Endometrium (tissue), 2 donors: ENCODE results near the gene FSD1L.
"Not testable (repeated sequence)": the region's sequence is repeated elsewhere in the genome, so short reads cannot be mapped to it uniquely, and the experiment has no call there.

Experiments used
- FAIRE-seq: peaks from 2 replicates; lab custom pipeline; 2012; peaks lifted over from hg19 to GRCh38; lab: Jason Lieb, UNC
- donor health status: control.
- donor health status: control.

Gene FSD1L

GRCh38 chr9:105572455-105572854 lies 124.6 kb downstream of the FSD1L start:
- no peak for FAIRE-seq

DNA sequence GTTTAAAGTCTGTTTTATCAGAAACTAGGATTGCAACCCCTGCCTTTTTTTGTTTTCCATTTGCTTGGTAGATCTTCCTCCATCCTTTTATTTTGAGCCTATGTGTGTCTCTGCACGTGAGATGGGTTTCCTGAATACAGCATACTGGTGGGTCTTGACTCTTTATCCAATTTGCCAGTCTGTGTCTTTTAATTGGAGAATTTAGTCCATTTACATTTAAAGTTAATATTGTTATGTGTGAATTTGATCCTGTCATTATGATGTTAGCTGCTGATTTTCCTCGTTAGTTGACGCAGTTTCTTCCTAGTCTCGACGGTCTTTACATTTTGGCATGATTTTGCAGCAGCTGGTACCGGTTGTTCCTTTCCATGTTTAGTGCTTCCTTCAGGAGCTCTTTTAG lies 132.1 kb downstream of the FSD1L start:
- not testable (repeated sequence) for FAIRE-seq

DNA sequence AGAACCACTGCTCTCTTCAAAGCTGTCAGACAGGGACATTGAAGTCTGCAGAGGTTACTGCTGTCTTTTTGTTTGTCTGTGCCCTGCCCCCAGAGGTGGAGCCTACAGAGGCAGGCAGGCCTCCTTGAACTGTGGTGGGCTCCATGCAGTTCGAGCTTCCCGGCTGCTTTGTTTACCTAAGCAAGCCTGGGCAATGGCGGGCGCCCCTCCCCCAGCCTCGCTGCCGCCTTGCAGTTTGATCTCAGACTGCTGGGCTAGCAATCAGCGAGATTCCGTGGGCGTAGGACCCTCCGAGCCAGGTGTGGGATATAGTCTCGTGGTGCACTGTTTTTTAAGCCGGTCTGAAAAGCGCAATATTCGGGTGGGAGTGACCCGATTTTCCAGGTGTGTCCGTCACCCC lies 133.7 kb downstream of the FSD1L start:
- not testable (repeated sequence) for FAIRE-seq

DNA sequence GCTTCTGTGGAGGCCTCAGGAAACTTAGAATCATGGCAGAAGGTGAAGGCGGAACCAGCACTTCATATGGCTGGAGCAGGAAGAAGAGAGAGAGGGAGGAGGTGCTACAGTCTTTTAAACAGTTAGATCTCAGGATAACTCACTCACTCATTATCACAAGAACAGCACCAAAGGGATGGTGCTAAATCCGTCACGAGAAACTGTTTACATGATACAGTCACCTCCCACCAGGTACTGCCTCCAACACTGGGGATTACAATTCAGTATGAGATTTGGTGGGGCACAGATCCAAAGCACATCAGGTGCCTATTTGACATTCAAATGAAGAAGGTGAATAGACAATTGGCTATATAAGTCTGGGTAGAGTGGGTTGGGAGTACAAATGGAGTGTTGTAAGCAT lies 145.3 kb downstream of the FSD1L start:
- no peak for FAIRE-seq
